GM23248 (cell line): ENCODE data around the gene KCNJ12.
"Not testable (repeated sequence)": the region's sequence is repeated elsewhere in the genome, so short reads cannot be mapped to it uniquely, and the experiment has no call there.

Source experiments
- EZH2 ChIP-seq: fragments of 200-600 bp; sonication (generic); IDR thresholded peaks from 2 replicates; pipeline ENCODE4 v1.6.1; 2018; ENCODE audit warnings: antibody characterized with exemption, mild to moderate bottlenecking; ENCODE audit not compliant: insufficient read depth, poor library complexity, severe bottlenecking
- EZH2phosphoT487 ChIP-seq: fragments of 200-600 bp; sonication (generic); IDR thresholded peaks from 2 replicates; pipeline ENCODE4 v1.6.1; 2018; ENCODE audit warnings: antibody characterized with exemption, moderate library complexity, mild to moderate bottlenecking, low read depth; ENCODE audit not compliant: insufficient read depth

DNA sequence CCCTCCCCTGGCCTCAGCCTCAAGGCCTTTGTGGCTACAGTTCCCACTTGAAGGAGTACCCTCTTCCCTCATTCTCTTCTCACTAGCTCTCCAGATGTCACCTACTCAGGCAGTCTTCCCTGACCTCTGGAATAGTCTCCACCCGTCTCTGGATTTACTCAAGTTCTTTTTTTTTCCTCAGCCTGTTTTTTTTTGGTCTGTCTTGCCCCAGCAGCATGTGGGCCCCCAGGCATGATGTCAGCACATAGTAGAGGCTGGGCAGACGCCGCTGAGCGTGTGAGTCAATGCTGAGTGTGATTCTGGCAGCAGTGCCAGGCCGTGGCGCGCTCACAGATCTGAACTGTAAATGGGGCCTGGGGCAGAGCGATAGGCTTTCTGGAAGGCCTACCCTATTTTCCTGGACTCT lies 26.0 kb downstream of the KCNJ12 start:
- not testable (repeated sequence) for TF ChIP-seq EZH2phosphoT487, EZH2
